GM12891 (cell line): Measurements from ENCODE around the gene TMCC1.
"Not testable (repeated sequence)": the region's sequence is repeated elsewhere in the genome, so short reads cannot be mapped to it uniquely, and the experiment has no call there.

Experiments
- POLR2A ChIP-seq: IDR thresholded peaks from 2 replicates; pipeline ENCODE4 v1.6.1; 2011; ENCODE audit warnings: low read depth, low read length, control low read depth
- POLR2AphosphoS5 ChIP-seq: IDR thresholded peaks from 2 replicates; pipeline ENCODE4 v1.6.1; 2011; ENCODE audit warnings: low read depth, low read length, control low read depth
- TAF1 ChIP-seq: IDR thresholded peaks from 2 replicates; pipeline ENCODE4 v1.6.1; 2011; ENCODE audit warnings: low read depth, low read length, control low read depth

DNA sequence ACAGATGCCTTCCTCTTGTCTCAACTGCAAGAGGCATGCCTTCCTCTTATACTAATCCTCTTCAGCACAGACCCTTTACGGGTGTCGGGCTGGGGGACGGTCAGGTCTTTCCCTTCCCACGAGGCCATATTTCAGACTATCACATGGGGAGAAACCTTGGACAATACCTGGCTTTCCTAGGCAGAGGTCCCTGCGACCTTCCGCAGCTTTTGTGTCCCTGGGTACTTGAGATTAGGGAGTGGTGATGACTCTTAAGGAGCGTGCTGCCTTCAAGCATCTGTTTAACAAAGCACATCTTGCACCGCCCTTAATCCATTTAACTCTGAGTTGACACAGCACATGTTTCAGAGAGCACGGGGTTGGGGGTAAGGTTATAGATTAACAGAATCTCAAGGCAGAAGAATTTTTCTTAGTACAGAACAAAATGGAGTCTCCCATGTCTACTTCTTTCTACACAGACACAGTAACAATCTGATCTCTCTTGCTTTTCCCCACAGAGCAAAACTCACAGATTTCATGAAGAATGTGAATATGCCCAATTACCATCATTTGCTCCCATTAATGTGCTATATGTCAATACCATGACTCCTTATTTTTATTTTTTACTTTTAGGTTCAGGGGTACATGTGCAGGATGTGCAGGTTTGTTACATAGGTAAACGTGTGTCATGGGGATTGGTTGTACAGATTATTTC, 251.8 kb downstream of the TMCC1 start:
- not testable (repeated sequence) for TF ChIP-seq TAF1, POLR2A, POLR2AphosphoS5
